GM12875 (cell line): ENCODE data around the gene CDC42EP5.

Experiments
- H3K4me3 ChIP-seq: one replicate; pipeline ENCODE4 v1.5.1; 2011; ENCODE audit warnings: low read depth, low read length, control low read depth
- TF ChIP-seq, protein P1 (sequence below): IDR thresholded peaks from 2 replicates; pipeline ENCODE4 v1.5.1; 2011; ENCODE audit warnings: low read depth, mild to moderate bottlenecking, control low read depth, inconsistent platforms, low read length, moderate library complexity, borderline replicate concordance; ENCODE audit not compliant: insufficient read depth

CDC42EP5 gene

GRCh38 chr19:54462655-54463530, 10.2 kb downstream of the CDC42EP5 start:
- TF ChIP-seq, protein P1, sequence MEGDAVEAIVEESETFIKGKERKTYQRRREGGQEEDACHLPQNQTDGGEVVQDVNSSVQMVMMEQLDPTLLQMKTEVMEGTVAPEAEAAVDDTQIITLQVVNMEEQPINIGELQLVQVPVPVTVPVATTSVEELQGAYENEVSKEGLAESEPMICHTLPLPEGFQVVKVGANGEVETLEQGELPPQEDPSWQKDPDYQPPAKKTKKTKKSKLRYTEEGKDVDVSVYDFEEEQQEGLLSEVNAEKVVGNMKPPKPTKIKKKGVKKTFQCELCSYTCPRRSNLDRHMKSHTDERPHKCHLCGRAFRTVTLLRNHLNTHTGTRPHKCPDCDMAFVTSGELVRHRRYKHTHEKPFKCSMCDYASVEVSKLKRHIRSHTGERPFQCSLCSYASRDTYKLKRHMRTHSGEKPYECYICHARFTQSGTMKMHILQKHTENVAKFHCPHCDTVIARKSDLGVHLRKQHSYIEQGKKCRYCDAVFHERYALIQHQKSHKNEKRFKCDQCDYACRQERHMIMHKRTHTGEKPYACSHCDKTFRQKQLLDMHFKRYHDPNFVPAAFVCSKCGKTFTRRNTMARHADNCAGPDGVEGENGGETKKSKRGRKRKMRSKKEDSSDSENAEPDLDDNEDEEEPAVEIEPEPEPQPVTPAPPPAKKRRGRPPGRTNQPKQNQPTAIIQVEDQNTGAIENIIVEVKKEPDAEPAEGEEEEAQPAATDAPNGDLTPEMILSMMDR: 0 out of 2 replicates have a peak, but pooled peaks have one; percentile 21
- H3K4me3 ChIP-seq: peak overlapping the region; percentile 73

DNA sequence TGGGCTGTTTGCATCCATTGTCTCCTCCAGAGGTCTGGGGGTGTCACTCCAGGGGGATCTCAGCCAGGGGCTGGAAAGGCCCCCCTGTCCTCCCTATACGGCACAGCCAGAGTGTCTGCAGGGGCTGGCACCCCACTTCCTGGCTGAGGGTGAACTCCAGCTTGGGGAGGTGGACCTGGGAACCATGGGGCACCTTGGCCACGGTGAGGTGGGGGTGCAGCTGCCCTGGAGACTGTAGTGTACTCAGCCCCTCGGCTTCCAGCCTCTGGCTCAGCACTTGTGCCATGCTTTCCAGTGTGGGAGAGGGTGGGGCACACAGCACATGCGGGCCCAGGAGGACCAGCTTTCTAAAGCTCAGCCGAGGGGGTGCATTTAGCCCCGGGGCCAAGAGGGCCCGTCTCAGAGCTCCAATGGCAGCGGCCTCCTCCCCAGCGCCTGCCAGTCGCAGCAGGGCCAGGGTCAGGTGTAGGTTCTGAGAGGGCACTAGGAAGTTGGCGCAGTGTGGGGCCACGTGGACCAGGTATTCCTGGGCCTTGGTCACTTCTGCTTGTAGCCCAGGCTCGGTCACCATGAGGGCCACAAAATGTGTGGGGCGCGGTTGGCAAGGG, 10.9 kb downstream of the CDC42EP5 start:
- TF ChIP-seq, protein P1: no peak
- peak overlapping the region; percentile 73 for H3K4me3 ChIP-seq

DNA sequence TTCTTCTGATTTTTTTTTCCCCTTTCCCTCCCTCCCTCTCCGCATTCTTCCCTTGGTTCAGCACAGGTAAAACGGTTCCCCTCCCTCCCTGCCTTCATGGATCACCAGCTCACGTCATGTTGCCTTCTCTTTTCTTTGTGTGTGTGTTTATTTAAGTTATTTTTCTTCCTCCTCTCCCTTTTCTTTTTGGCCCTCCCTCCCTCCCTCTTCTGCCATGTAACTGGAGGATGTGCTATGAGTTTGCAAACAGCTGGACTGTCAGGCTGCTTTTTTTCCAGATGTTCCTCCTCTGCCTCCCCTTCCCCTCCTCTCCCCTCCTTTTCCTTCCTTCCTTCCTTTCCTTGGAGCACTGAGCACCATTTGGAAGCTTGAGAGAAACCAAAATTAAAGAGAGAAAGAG, 11.5 kb downstream of the CDC42EP5 start:
- H3K4me3 ChIP-seq: no peak overlapping the region
- TF ChIP-seq, protein P1: no peak

GRCh38 chr19:54461210-54461609, 11.9 kb downstream of the CDC42EP5 start:
- H3K4me3 ChIP-seq: no peak overlapping the region
- TF ChIP-seq, protein P1: no peak

DNA sequence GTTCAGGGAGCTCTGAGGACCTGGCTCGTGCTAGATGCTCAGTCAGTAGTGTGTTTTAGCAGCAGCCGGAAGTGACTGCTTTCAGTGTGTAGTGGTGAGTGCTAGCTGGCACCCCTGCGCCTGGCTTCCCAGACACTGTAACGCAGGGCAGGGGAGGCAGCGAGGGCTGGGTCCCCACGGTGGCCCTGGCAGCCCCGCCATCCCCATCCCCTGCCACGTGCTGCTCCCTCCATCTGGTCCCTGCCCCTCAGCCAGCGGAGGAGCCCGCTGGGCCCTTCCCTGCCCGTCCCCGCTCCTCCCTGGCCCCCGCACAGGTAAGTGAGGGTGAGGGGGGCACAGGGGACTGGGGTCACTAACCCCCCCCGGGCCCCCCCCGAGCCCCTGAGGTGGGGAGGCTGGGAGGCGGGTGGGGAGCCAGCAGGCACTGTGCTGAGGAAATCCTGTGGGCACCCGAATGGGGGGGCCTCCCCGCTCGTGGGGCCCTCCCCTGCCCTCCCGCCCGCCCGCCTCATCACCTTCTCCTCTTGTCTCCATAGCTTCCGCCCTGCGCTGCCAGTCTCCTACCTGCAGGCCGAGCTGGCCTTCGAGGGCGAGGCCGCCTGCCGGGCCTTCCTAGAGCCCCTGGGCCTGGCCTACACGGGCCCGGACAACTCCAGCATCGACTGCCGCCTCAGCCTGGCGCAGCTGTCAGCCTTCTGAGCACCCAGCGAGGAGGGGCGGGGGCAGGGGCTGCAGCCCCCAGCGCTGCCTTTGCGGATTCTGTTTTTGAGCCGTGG, 12.7 kb downstream of the CDC42EP5 start:
- TF ChIP-seq, protein P1: no peak

GRCh38 chr19:54459282-54460229, 13.5 kb downstream of the CDC42EP5 start:
- H3K4me3 ChIP-seq: no peak overlapping the region
- TF ChIP-seq, protein P1: no peak

More for the DNA sequence above, 12.7 kb downstream of the CDC42EP5 start:
- no peak overlapping the region for H3K4me3 ChIP-seq
